ENCODE measurements around the gene RAD23A. TPM values are rescaled to one million over a fixed set of nuclear protein-coding genes. Genes with fewer than 3 reads are reported as not detected.
"Not testable (repeated sequence)": the region's sequence is repeated elsewhere in the genome, so short reads cannot be mapped to it uniquely, and the experiment has no call there.

RAD23A gene
- total and polyA plus RNA-seq, 10 of the 15 experiments (the other 5 are each of a cell fraction or from before 2014, with no cell fraction given), result 8.8 to 198 (median 119) TPM

DNA sequence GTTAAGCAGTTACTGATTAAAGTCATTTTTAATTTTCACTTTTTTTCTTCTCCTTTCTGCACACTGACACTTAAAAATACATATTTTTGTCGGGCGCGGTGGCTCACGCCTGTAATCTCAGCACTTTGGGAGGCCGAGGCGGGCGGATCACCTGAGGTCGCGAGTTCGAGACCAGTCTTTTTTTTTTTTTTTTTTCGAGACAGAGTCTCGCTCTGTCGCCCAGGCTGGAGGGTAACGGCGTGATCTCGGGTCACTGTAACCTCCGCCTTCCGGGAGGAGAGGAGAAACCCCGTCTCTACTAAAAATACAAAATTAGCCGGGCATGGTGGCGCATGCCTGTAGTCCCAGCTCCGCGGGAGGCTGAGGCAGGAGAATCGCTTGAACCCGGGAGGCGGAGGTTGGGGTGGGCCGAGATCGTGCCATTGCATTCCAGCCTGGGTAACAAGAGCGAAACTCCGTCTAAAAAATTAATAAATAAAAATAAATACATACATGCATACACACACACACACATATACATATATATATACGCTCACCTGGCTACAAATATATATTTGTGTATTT lies 11.8 kb downstream of the RAD23A start:
- WGBS (ENCODE audit: insufficient coverage, insufficient replicate concordance, low lambda C conversion rate, missing lambda C conversion rate), result 6% methylated on average over 24 of the region's 31 CpGs
- in situ Hi-C loops (cut with MboI); H3K36me3 ChIP-seq (ENCODE audit: control insufficient read depth in 2 of 2, insufficient read depth in 2 of 2, low read length in 1 of 2); H3K27me3 ChIP-seq (replicated peaks in 1 of 2; ENCODE audit: control insufficient read depth in 2 of 2, insufficient read depth in 2 of 2, low read length in 1 of 2); intact Hi-C loops (cut with micrococcal nuclease; ENCODE audit: unreplicated experiment); FAIRE-seq; RAD21 ChIA-PET (ENCODE audit: unreplicated experiment); BruUV-seq (replicated peaks); DNase-seq (ENCODE audit: low read depth, low spot score); H3K9me3 ChIP-seq (replicated peaks; ENCODE audit: control insufficient read depth, insufficient read depth, low read length); H4K20me1 ChIP-seq (ENCODE audit: control insufficient read depth, insufficient read depth): not testable (repeated sequence)
- peak overlapping the region; percentile 71 for H3K27ac ChIP-seq (ENCODE audit: control insufficient read depth, insufficient read depth)
- ChIA-PET SMC1A (ENCODE audit: uncharacterized antibody, unreplicated experiment) (interaction anchor here (0.6 to 1.8 kb wide), 3 partner anchors 8 to 90 kb away, joined by 3 to 6 read pairs (median 4); partner anchors contain the start of gene GCDH), POLR2A (interaction anchor here (0.7 to 1.9 kb wide), 4 partner anchors 20 to 174 kb away, joined by 3 to 5 read pairs (median 3); partner anchors contain the start of gene CALR), CTCF (interaction anchor here (4.6 kb wide), 1 partner anchor 8 kb away, joined by 40 read pairs; no protein-coding TSS in a partner anchor)
- H2AFZ ChIP-seq (ENCODE audit: control insufficient read depth, low read depth, low read length), result peak overlapping the region; percentile 94
- peak overlapping the region; percentile 80 for H3K9ac ChIP-seq (ENCODE audit: control insufficient read depth, insufficient read depth, low read length)
- H3K4me2 ChIP-seq (ENCODE audit: control insufficient read depth, insufficient read depth), result peak overlapping the region; percentile 85
- peak; percentile 22 for ATAC-seq
- H3K4me1 ChIP-seq (ENCODE audit: control insufficient read depth, insufficient read depth, low read length), result peaks cover 11% of the 10 kb centered on the region
- peak overlapping the region; percentile 78 for H3K4me3 ChIP-seq
- TF ChIP-seq ATF7 (IDR thresholded peaks at IDR 0.05; ENCODE audit: low read depth) (0 out of 2 replicates have a peak, but pooled peaks have one; percentile 17), CHD4 (IDR thresholded peaks at IDR 0.05) (0 out of 2 replicates have a peak, but pooled peaks have one; percentile 47), ZNF384 (IDR thresholded peaks at IDR 0.05; ENCODE audit: borderline replicate concordance, low read depth, low read length) (peak; percentile 80), RELB (IDR thresholded peaks at IDR 0.05; ENCODE audit: low read depth) (peak; percentile 40; the same call in 1 of the 2 replicates), PML (IDR thresholded peaks at IDR 0.05; ENCODE audit: low read length) (peak; percentile 27; the same call in 1 of the 2 replicates), ZNF217 (IDR thresholded peaks at IDR 0.05) (peak; percentile 56; the same call in 1 of the 2 replicates), CHD1 (IDR thresholded peaks at IDR 0.05; ENCODE audit: low read depth, low read length) (0 out of 2 replicates have a peak, but pooled peaks have one; percentile 56), RUNX3 (IDR thresholded peaks at IDR 0.05; ENCODE audit: low read length) (0 out of 2 replicates have a peak, but pooled peaks have one; percentile 12), SKIL (IDR thresholded peaks at IDR 0.05; ENCODE audit: low read depth, poor library complexity, severe bottlenecking) (peak; percentile 25), NBN (IDR thresholded peaks at IDR 0.05) (0 out of 2 replicates have a peak, but pooled peaks have one; percentile 60)
- TF ChIP-seq, protein P1, sequence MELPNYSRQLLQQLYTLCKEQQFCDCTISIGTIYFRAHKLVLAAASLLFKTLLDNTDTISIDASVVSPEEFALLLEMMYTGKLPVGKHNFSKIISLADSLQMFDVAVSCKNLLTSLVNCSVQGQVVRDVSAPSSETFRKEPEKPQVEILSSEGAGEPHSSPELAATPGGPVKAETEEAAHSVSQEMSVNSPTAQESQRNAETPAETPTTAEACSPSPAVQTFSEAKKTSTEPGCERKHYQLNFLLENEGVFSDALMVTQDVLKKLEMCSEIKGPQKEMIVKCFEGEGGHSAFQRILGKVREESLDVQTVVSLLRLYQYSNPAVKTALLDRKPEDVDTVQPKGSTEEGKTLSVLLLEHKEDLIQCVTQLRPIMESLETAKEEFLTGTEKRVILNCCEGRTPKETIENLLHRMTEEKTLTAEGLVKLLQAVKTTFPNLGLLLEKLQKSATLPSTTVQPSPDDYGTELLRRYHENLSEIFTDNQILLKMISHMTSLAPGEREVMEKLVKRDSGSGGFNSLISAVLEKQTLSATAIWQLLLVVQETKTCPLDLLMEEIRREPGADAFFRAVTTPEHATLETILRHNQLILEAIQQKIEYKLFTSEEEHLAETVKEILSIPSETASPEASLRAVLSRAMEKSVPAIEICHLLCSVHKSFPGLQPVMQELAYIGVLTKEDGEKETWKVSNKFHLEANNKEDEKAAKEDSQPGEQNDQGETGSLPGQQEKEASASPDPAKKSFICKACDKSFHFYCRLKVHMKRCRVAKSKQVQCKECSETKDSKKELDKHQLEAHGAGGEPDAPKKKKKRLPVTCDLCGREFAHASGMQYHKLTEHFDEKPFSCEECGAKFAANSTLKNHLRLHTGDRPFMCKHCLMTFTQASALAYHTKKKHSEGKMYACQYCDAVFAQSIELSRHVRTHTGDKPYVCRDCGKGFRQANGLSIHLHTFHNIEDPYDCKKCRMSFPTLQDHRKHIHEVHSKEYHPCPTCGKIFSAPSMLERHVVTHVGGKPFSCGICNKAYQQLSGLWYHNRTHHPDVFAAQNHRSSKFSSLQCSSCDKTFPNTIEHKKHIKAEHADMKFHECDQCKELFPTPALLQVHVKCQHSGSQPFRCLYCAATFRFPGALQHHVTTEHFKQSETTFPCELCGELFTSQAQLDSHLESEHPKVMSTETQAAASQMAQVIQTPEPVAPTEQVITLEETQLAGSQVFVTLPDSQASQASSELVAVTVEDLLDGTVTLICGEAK (IDR thresholded peaks at IDR 0.05; ENCODE audit: borderline replicate concordance), result peak; percentile 57; the same call in 1 of the 2 replicates
- TF ChIP-seq, protein P2, sequence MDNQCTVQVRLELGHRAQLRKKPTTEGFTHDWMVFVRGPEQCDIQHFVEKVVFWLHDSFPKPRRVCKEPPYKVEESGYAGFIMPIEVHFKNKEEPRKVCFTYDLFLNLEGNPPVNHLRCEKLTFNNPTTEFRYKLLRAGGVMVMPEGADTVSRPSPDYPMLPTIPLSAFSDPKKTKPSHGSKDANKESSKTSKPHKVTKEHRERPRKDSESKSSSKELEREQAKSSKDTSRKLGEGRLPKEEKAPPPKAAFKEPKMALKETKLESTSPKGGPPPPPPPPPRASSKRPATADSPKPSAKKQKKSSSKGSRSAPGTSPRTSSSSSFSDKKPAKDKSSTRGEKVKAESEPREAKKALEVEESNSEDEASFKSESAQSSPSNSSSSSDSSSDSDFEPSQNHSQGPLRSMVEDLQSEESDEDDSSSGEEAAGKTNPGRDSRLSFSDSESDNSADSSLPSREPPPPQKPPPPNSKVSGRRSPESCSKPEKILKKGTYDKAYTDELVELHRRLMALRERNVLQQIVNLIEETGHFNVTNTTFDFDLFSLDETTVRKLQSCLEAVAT (IDR thresholded peaks at IDR 0.05), result peak; percentile 95
- H3K79me2 ChIP-seq (ENCODE audit: control insufficient read depth, insufficient read depth, low read length), result peaks cover 32% of the 10 kb centered on the region

Data from GM12878 (cell line).